Fibroblast of pulmonary artery (primary cell): ENCODE data around the gene HIVEP3.
A peak's percentile ranks its signal among the peaks of the same experiment; 100 is the strongest.

ENCODE experiments used
- DNase-seq: peaks from one replicate; pipeline ENCODE4 v3.0.0-alpha.2; 2010; ENCODE audit warnings: low read depth
- H3K4me3 ChIP-seq: replicated peaks from 2 replicates; pipeline ENCODE4 v1.5.1; 2011; ENCODE audit warnings: low read depth, mild to moderate bottlenecking, control low read depth, low read length, moderate library complexity
- TF ChIP-seq, protein P1 (sequence below): IDR thresholded peaks from 2 replicates; pipeline ENCODE4 v1.5.1; 2011; ENCODE audit warnings: mild to moderate bottlenecking, control low read depth, low read length, inconsistent platforms; ENCODE audit errors: missing control alignments

The HIVEP3 gene

DNA sequence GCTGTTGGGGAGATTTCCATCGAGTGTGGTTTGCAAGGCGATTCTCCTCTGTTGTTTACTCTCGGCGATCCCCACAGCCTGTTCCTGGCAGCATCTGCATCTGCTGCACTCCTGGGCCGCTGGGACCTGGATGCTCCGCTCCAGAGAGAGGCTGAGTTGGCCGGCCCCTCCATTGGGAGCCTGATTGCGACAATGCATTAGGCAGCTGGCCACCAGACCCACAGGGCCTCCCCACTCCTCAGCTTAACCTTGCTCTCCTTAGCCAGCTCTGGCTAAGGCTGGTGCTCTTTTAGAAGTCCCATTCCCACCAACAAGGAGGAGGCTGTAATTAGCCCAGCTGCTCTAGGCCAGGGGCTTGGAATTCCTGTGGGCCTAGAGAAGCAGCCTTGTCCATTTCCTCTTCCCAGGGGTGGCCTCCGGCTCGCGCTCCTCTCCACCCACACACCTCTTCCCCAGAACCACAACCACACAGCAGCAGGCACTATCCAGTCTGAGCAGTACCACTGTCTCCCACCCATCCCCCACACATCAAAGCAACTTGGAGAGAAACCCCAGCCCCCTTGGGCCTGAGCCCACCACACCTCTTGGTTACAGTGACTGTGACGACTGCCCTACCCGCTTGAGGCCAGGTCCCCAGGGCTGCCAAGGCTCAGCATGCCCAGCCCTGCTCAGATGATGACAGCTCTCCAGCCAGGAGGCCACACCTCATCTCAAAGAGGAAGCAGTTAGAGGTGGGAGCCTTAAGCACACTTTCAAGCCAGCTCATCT, 240.4 kb downstream of the HIVEP3 start:
- peak; percentile 45 for DNase-seq
- TF ChIP-seq, protein P1, sequence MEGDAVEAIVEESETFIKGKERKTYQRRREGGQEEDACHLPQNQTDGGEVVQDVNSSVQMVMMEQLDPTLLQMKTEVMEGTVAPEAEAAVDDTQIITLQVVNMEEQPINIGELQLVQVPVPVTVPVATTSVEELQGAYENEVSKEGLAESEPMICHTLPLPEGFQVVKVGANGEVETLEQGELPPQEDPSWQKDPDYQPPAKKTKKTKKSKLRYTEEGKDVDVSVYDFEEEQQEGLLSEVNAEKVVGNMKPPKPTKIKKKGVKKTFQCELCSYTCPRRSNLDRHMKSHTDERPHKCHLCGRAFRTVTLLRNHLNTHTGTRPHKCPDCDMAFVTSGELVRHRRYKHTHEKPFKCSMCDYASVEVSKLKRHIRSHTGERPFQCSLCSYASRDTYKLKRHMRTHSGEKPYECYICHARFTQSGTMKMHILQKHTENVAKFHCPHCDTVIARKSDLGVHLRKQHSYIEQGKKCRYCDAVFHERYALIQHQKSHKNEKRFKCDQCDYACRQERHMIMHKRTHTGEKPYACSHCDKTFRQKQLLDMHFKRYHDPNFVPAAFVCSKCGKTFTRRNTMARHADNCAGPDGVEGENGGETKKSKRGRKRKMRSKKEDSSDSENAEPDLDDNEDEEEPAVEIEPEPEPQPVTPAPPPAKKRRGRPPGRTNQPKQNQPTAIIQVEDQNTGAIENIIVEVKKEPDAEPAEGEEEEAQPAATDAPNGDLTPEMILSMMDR: no peak
- no peak overlapping the region for H3K4me3 ChIP-seq

DNA sequence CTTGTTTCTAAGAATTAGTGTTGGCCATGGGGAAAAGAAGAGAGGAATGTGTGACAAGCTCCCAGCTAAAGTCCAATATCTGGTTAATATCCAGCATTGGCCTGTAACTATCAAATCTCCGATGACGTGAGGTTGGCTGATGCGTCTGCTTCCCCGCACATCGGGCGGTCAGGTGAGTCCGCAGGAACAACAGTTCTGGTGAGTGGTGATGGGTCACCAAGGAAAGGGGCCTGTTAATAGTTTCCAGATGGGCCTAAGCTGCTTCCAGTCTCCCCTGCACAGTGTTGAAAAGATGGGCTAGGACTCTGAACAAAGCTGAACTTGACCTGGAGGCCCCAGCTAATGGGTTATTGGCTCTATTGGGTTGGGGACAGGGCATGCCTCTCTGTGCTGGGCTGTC, 241.1 kb downstream of the HIVEP3 start:
- no peak overlapping the region for H3K4me3 ChIP-seq
- DNase-seq: no peak
- TF ChIP-seq, protein P1: no peak

DNA sequence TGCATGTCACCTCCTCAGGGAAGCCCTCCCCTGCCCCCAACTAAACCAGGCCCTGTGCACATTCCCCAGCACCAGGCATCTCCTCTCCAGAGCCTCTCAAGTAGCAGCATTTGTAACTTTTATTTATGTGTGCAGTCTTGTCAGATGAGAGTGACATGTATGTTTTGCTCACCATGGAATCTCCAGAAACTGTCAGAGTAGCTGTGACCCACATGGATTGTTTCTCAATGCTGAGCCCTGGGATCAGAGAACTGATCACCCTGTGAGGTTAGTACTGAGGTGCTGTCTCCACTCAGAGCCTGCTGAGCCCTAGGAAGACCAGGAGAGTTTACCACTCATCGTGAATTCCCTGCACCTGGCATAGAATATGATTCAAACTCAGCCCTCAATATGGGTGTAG, 243.3 kb downstream of the HIVEP3 start:
- TF ChIP-seq, protein P1: no peak
- H3K4me3 ChIP-seq: no peak overlapping the region
- DNase-seq: no peak

DNA sequence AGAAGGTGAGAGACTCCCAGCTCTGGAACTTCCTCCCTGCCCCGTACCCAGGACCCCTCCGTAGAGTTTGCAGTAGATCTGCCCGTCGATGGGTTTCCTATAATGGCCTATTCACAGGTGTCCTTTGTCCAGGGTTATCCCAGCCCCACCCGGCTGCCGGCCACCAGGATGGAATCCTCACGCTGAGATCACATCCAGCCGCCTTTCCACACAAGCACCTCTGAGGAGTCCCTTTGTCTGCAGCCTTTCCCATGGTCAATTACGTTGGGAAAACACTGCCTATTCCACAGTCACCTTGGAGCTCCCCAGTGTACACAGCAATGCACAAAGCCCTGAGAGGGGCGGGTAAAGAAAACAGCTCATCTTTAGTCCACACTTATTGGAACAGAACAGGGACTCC, 244.2 kb downstream of the HIVEP3 start:
- TF ChIP-seq, protein P1: no peak
- no peak for DNase-seq
- no peak overlapping the region for H3K4me3 ChIP-seq

DNA sequence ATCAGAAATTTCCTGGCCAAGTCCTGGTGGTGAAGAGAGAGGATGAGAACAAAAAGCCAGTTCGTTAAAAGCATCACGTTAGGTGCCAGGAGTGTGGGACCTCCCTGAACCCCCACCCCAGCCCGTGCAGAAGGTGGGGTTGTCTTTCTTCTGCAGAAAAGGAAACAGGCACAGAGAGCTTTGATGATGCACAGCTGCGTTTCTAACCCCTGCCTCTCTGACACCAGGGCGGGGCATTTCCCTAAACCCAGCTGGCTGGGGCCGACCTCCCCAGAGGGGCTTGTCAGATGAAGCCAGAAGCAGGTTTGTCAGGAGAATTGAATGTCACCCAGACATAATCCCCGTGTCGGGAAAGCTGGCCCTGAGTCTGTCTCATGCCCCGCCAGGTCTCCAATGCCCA, 244.9 kb downstream of the HIVEP3 start:
- no peak for DNase-seq
- H3K4me3 ChIP-seq: no peak overlapping the region
- TF ChIP-seq, protein P1: no peak

DNA sequence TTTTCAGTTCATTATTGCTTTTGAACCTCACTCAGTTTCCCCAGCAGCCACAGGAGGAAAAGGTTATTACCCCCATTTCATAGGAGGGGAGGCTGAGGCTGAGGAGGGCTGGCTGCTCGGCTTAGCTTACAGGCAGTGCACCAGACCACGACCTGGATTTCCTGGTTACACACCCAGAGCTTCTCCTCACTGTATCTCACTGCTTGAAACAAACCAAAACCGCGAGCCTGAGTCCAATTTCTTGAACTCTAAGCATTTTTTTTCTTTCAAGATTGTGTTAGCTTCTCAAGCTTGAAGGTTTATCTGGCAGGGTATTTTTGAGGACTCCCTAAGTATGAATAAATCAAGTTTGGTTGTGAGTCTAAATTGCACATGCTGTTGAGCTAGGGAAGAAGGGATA, 245.3 kb downstream of the HIVEP3 start:
- TF ChIP-seq, protein P1: no peak
- DNase-seq: no peak
- H3K4me3 ChIP-seq: no peak overlapping the region
